MM.1S (cell line): ENCODE results near the gene HOXB5.

Experiments used
- DNase-seq: peaks from one replicate; pipeline ENCODE4 v3.0.0-alpha.2; 2015
- H2AFZ ChIP-seq: fragments of 300-600 bp; sonication (generic); 2 replicates; pipeline ENCODE4 v1.6.0; 2016; ENCODE audit warnings: antibody characterized with exemption, low read length
- H3F3A ChIP-seq: fragments of 300-600 bp; sonication (generic); 2 replicates; pipeline ENCODE4 v1.6.1; 2016; ENCODE audit warnings: mild to moderate bottlenecking, antibody characterized with exemption, low read length, moderate library complexity, mixed read lengths; ENCODE audit not compliant: insufficient read depth
- H3K27ac ChIP-seq: fragments of 300-600 bp; sonication (generic); 2 replicates; pipeline ENCODE4 v1.5.1; 2016; ENCODE audit warnings: mild to moderate bottlenecking, low read length
- H3K27me3 ChIP-seq: fragments of 300-600 bp; sonication (generic); replicated peaks from 2 replicates; pipeline ENCODE4 v1.6.0; 2016; ENCODE audit warnings: low read length; ENCODE audit not compliant: insufficient read depth
- H3K36me3 ChIP-seq: fragments of 300-600 bp; sonication (generic); replicated peaks from 2 replicates; pipeline ENCODE4 v1.6.1; 2016; ENCODE audit warnings: mild to moderate bottlenecking, low read length, mixed read lengths; ENCODE audit not compliant: insufficient read depth
- H3K4me1 ChIP-seq: fragments of 300-600 bp; sonication (generic); 2 replicates; pipeline ENCODE4 v1.6.1; 2016; ENCODE audit warnings: low read length, mixed read lengths
- H3K4me2 ChIP-seq: fragments of 300-600 bp; sonication (generic); 2 replicates; pipeline ENCODE4 v1.6.0; 2016; ENCODE audit warnings: low read depth, low read length
- H3K4me3 ChIP-seq: fragments of 300-600 bp; sonication (generic); 2 replicates; pipeline ENCODE4 v1.5.1; 2016; ENCODE audit warnings: low read length, mixed read lengths
- H3K79me2 ChIP-seq: fragments of 300-600 bp; sonication (generic); 2 replicates; pipeline ENCODE4 v1.6.1; 2016; ENCODE audit warnings: mixed run types, low read length, mixed read lengths
- H3K9ac ChIP-seq: fragments of 300-600 bp; sonication (generic); 2 replicates; pipeline ENCODE4 v1.6.1; 2016; ENCODE audit warnings: low read length, mixed read lengths
- H3K9me2 ChIP-seq: fragments of 300-600 bp; sonication (generic); replicated peaks from 2 replicates; pipeline ENCODE4 v1.6.1; 2016; ENCODE audit warnings: mild to moderate bottlenecking, low read length, mixed read lengths; ENCODE audit not compliant: insufficient read depth
- H3K9me3 ChIP-seq: fragments of 300-600 bp; sonication (generic); replicated peaks from 2 replicates; pipeline ENCODE4 v1.6.1; 2016; ENCODE audit warnings: mild to moderate bottlenecking, low read length, mixed read lengths; ENCODE audit not compliant: insufficient read depth
- H4K20me1 ChIP-seq: fragments of 300-600 bp; sonication (generic); 2 replicates; pipeline ENCODE4 v1.6.1; 2016; ENCODE audit warnings: mild to moderate bottlenecking, low read length, moderate library complexity, mixed read lengths; ENCODE audit not compliant: insufficient read depth
- EZH2 ChIP-seq: fragments of 300-600 bp; sonication (generic); optimal IDR thresholded peaks from 2 replicates; pipeline ENCODE3; 2017; ENCODE audit warnings: low read depth, mild to moderate bottlenecking, antibody characterized with exemption, low read length, mixed read lengths
- EZH2phosphoT487 ChIP-seq: fragments of 300-600 bp; sonication (generic); IDR thresholded peaks from 2 replicates; pipeline ENCODE4 v1.6.1; 2018; ENCODE audit warnings: antibody characterized with exemption, low read length
- TF ChIP-seq, protein P1 (sequence below): fragments of 300-600 bp; sonication (generic); IDR thresholded peaks from 2 replicates; pipeline ENCODE4 v1.5.1; 2016; ENCODE audit warnings: antibody characterized with exemption, low read length, mixed read lengths

Gene HOXB5

DNA sequence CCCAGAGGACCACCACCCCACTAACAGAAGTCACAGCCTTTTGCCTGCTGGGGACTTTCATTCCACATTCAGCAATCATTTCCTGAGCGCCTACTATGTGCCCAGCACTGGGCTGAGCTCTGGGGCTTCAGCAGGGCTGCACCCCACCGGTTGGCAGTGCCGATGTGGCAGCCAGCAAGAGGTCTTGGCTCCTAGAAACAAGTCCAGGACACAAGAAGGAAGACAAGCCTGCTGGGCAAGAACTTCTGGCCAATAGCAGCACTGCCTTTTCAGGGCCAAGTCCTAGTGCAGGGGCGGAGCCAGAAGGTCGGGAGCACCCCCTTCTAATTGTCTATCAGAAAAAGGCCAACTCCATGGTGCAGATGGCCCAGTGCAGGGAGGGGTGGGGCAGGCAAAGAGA is 45.6 kb upstream of the HOXB5 start:
- TF ChIP-seq EZH2 (no peak), EZH2phosphoT487 (no peak)
- TF ChIP-seq, protein P1, sequence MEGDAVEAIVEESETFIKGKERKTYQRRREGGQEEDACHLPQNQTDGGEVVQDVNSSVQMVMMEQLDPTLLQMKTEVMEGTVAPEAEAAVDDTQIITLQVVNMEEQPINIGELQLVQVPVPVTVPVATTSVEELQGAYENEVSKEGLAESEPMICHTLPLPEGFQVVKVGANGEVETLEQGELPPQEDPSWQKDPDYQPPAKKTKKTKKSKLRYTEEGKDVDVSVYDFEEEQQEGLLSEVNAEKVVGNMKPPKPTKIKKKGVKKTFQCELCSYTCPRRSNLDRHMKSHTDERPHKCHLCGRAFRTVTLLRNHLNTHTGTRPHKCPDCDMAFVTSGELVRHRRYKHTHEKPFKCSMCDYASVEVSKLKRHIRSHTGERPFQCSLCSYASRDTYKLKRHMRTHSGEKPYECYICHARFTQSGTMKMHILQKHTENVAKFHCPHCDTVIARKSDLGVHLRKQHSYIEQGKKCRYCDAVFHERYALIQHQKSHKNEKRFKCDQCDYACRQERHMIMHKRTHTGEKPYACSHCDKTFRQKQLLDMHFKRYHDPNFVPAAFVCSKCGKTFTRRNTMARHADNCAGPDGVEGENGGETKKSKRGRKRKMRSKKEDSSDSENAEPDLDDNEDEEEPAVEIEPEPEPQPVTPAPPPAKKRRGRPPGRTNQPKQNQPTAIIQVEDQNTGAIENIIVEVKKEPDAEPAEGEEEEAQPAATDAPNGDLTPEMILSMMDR = no peak
- Histone ChIP-seq H3K9me2 (no peaks in the 10 kb centered on the region), H3K27ac (no peak overlapping the region), H3K4me2 (no peak overlapping the region), H3K27me3 (peaks cover 44% of the 10 kb centered on the region), H3K4me1 (peaks cover 4% of the 10 kb centered on the region; the same call in 1 of the 2 replicates), H3K79me2 (no peaks in the 10 kb centered on the region), H2AFZ (no peak overlapping the region), H3K9ac (no peak overlapping the region), H4K20me1 (no peaks in the 10 kb centered on the region), H3K36me3 (no peaks in the 10 kb centered on the region), H3K9me3 (no peaks in the 10 kb centered on the region), H3F3A (no peaks in the 10 kb centered on the region), H3K4me3 (no peak overlapping the region)
- no peak for DNase-seq

DNA sequence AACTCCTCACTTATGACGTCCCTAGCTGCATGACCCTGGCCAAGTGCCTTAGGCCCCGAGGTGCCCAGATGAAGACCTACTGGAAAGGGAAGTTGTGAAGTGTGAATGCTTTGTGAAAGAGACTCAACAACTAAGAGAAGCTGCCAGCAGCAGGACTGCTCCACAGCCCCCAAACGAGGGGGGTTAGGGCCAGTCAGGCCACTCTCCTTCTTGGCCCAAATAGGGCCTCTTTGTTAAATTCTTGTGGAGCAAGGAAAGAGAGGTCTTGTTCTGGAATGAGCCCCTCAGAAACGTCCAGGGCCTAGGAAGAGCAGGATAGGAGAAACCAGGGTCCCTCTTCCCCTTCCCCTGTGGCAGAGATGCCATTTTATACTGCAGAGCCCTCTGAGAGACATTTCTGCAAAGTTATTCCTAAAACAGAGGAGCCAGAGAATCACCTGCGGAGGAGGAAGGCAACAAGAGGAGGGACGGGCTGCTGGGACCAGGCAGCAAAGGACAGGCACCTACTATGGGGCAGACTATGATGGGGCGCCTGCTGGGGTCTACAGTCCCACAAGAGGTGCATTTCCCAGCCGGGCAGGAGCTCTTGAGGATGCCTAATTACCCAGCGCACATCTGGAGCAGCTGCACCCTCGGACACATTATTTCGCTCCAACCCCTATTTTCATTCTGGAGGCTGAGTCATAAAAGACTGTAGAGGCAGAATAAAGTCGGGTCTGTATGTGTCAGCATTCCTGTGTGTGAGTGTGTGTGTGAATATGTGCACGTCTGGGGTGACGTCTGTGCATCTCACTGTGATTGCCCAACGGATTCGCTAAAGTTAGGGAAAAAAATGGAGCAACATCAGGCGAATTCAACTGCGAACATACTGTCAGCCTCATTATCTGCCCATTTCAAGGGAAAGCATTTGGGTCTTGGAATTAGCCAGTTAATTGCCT is 44.0 kb upstream of the HOXB5 start:
- Histone ChIP-seq H3K79me2 (no peaks in the 10 kb centered on the region), H3F3A (no peaks in the 10 kb centered on the region), H3K36me3 (no peaks in the 10 kb centered on the region), H3K4me1 (peaks cover 4% of the 10 kb centered on the region; the same call in 1 of the 2 replicates), H3K27me3 (peaks cover 39% of the 10 kb centered on the region), H2AFZ (no peak overlapping the region; the same call in 1 of the 2 replicates), H3K9me3 (no peaks in the 10 kb centered on the region), H3K4me3 (no peak overlapping the region), H3K9ac (no peak overlapping the region), H3K27ac (no peak overlapping the region), H3K9me2 (no peaks in the 10 kb centered on the region), H3K4me2 (no peak overlapping the region), H4K20me1 (no peaks in the 10 kb centered on the region)
- DNase-seq = no peak
- no peak for TF ChIP-seq EZH2
- TF ChIP-seq EZH2phosphoT487 = no peak
- TF ChIP-seq, protein P1 = no peak

DNA sequence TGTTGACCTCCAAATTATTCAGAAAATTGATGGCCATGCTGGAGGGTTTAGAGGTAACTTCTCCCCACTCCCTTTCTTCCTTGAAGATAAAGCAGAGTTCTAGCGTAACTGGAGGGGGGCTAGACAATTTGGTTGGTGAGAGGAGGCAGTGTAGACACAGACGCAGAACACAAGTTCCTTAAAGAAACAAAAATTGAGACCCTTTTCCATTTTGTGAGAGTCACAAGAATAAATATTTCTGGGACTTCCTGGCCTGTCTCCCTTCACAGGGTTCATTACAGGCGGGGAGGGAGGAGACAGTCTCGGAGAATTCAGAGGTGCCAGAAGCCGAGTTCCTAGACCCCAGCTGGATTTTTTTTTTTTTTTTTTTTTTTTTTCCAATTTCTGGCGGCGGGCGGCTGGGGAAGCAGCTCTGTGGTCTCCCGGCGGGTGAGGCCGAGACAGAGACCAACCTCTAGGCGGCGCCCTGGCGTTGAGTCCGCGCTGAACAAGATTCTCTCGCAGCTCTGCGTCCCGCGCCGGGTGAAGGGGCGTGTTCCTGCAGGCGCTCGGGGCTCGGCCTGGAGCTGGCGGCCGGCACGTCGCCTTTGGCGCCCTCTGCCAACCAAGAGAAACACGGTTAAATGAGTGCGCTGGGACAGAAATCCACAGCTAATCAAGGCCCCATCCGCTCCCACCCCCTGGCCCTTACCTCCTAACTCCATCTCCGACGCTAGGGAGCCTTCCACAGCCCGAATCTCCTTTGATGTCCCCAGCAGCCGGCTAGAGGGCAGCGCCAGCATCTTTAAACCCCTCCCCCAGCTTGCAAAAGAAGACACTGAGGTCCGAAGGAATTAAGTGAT is 42.8 kb upstream of the HOXB5 start:
- Histone ChIP-seq H4K20me1 (no peaks in the 10 kb centered on the region), H3K79me2 (no peaks in the 10 kb centered on the region), H3K27me3 (peaks cover 30% of the 10 kb centered on the region), H3K9me2 (no peaks in the 10 kb centered on the region), H3F3A (no peaks in the 10 kb centered on the region), H2AFZ (peak overlapping the region; percentile 65), H3K4me3 (no peak overlapping the region), H3K4me1 (peaks cover 4% of the 10 kb centered on the region; the same call in 1 of the 2 replicates), H3K9me3 (no peaks in the 10 kb centered on the region), H3K27ac (no peak overlapping the region), H3K36me3 (no peaks in the 10 kb centered on the region), H3K4me2 (peak overlapping the region; percentile 65), H3K9ac (no peak overlapping the region; the same call in 1 of the 2 replicates)
- DNase-seq = peak; percentile 96
- TF ChIP-seq EZH2phosphoT487 = no peak
- TF ChIP-seq, protein P1 = peak; percentile 78
